ENCODE data around the gene SORCS2. TPM values are rescaled to one million over a fixed set of nuclear protein-coding genes. Genes with fewer than 3 reads are reported as not detected.

The SORCS2 gene
- total and polyA plus RNA-seq, 12 donors = 0.25 to 5.4 (median 2.2) TPM

GRCh38 chr4:7634661-7635251, 442.4 kb downstream of the SORCS2 start:
- TF ChIP-seq, protein P1, sequence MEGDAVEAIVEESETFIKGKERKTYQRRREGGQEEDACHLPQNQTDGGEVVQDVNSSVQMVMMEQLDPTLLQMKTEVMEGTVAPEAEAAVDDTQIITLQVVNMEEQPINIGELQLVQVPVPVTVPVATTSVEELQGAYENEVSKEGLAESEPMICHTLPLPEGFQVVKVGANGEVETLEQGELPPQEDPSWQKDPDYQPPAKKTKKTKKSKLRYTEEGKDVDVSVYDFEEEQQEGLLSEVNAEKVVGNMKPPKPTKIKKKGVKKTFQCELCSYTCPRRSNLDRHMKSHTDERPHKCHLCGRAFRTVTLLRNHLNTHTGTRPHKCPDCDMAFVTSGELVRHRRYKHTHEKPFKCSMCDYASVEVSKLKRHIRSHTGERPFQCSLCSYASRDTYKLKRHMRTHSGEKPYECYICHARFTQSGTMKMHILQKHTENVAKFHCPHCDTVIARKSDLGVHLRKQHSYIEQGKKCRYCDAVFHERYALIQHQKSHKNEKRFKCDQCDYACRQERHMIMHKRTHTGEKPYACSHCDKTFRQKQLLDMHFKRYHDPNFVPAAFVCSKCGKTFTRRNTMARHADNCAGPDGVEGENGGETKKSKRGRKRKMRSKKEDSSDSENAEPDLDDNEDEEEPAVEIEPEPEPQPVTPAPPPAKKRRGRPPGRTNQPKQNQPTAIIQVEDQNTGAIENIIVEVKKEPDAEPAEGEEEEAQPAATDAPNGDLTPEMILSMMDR (IDR thresholded peaks at IDR 0.05) = no peak
- no peak overlapping the region for H3K27ac ChIP-seq
- peaks cover 0 to 29% (median 26%) of the 10 kb centered on the region in 7 donors for H3K27me3 ChIP-seq
- WGBS, 2 donors = 39 to 40% methylated on average over 12 of the region's 12 CpGs
- no peaks in the 10 kb centered on the region for H3K9me3 ChIP-seq
- H3K4me1 ChIP-seq = peaks cover 6 to 61% (median 23%) of the 10 kb centered on the region in 9 donors
- no peak overlapping the region for H3K4me3 ChIP-seq
- intact Hi-C loops (cut with DNase I) = loop anchor here in 1 of 10 donors (5.0 kb wide), 1 partner anchor 117 kb away; no protein-coding TSS in a partner anchor
- H3K36me3 ChIP-seq = no peaks in the 10 kb centered on the region
- no peak for DNase-seq
- ATAC-seq = no peak

DNA sequence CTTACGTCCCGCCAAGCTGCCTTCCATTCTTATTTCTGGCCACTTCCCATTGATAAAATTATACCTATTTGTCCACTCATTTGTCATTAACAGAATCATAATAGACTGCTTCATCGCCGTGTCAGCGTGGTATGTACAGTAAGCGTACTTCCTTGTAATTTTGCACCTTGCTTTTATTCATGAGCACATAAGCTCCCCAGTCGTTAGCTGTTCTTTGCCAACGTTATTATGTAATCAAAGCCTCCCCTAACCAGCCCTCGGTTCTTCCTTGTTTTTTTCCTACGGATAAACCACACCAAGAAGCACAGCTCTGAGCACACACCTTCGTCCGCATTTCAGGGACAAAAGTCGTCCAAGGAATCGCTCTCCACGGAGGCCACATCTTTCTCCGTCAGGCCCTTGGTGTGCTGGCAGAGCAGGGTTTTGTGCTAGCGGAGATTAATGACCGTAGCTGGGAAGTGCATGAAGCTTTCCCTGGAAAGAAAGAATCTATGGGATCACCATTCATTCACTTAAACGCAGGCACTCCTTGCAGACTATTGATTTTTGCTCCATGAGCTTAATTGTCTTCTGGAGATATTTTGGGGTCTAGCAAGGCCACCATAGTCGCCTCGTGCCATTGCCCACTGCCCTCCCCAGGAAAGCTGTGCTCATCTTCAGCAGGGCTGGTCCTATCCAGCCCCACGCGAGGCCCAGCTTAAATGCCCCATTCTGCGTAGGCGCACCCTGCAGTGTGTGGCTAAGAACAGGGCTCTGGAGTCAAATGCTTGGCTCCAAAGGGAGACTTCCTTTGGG, 443.3 kb downstream of the SORCS2 start:
- Histone ChIP-seq H3K4me3 (no peak overlapping the region), H3K27me3 (peaks cover 0 to 29% (median 26%) of the 10 kb centered on the region in 7 donors), H3K4me1 (peaks cover 4 to 54% (median 17%) of the 10 kb centered on the region in 9 donors), H3K9me3 (no peaks in the 10 kb centered on the region), H3K36me3 (no peaks in the 10 kb centered on the region), H3K27ac (no peak overlapping the region)
- no peak for DNase-seq
- no peak for ATAC-seq
- TF ChIP-seq, protein P1 (IDR thresholded peaks at IDR 0.05) = no peak
- intact Hi-C loops (cut with DNase I) = no loop called here
- WGBS, 2 donors = 76 to 84% methylated on average over 25 of the region's 25 CpGs

GRCh38 chr4:7636240-7636508, 443.8 kb downstream of the SORCS2 start:
- H3K27me3 ChIP-seq = peaks cover 0 to 29% (median 26%) of the 10 kb centered on the region in 7 donors
- H3K36me3 ChIP-seq = no peaks in the 10 kb centered on the region
- WGBS, 2 donors = 91 to 96% methylated on average over 12 of the region's 12 CpGs
- ATAC-seq (no peak), DNase-seq (no peak)
- peaks cover 1 to 48% (median 11%) of the 10 kb centered on the region in 9 donors for H3K4me1 ChIP-seq
- H3K4me3 ChIP-seq = no peak overlapping the region
- TF ChIP-seq, protein P1 (IDR thresholded peaks at IDR 0.05) = no peak
- H3K27ac ChIP-seq = no peak overlapping the region
- H3K9me3 ChIP-seq = no peaks in the 10 kb centered on the region
- intact Hi-C loops (cut with DNase I) = no loop called here

GRCh38 chr4:7637139-7637538, 444.8 kb downstream of the SORCS2 start:
- peaks cover 0 to 28% (median 21%) of the 10 kb centered on the region in 7 donors for H3K27me3 ChIP-seq
- no peak overlapping the region for H3K27ac ChIP-seq
- no peaks in the 10 kb centered on the region for H3K9me3 ChIP-seq
- H3K4me1 ChIP-seq = peaks cover 0 to 39% (median 2%) of the 10 kb centered on the region in 9 donors
- no peak for ATAC-seq
- no peak for DNase-seq
- 91 to 94% methylated on average over 13 of the region's 13 CpGs for WGBS, 2 donors
- TF ChIP-seq, protein P1 (IDR thresholded peaks at IDR 0.05) = no peak
- H3K4me3 ChIP-seq = no peak overlapping the region
- intact Hi-C loops (cut with DNase I) = no loop called here
- no peaks in the 10 kb centered on the region for H3K36me3 ChIP-seq
